ENCODE measurements around the gene CLK4.

CLK4 gene

GRCh38 chr5:178626484-178627258 is at the start of gene CLK4:
Gene CLK4, minus strand, starts transcription at chr5:178627050. Its CDS starts 3,634 bp downstream, at chr5:178623416.
- DNase-seq, result peak; percentile 77 to 92

GRCh38 chr5:178675922-178676321 is 49.1 kb upstream of the CLK4 start:
- no peak for DNase-seq

- DNase-seq, result no peak
Observed at GRCh38 chr5:178674334-178674733, 47.5 kb upstream of the CLK4 start.

GRCh38 chr5:178673801-178674295 is 47.0 kb upstream of the CLK4 start:
- peak in 1 of 2 experiments; percentile 24 for DNase-seq

DNA sequence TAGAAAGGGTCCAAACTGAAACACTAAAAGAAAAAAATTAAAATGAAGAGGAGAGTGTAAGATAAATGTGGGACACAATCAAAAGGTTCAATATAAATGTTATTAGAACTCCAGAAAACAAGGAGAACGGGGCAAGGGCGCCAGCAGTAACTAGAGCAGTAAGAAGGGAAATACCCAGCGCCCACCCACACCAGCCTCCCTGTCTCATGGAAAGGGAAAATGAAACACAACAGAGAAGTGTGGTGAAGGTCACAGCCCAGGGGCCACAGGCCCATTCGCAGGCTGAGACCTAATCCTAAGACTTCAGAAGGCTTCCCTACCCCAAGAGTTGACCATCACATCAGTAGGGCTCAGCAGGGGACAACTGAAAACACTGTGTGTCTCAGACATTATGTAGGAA is 45.8 kb upstream of the CLK4 start:
- no peak for DNase-seq

- no peak for DNase-seq
Observed at GRCh38 chr5:178671602-178672144, 44.8 kb upstream of the CLK4 start.

GRCh38 chr5:178670351-178670885 is 43.6 kb upstream of the CLK4 start:
- no peak for DNase-seq

DNA sequence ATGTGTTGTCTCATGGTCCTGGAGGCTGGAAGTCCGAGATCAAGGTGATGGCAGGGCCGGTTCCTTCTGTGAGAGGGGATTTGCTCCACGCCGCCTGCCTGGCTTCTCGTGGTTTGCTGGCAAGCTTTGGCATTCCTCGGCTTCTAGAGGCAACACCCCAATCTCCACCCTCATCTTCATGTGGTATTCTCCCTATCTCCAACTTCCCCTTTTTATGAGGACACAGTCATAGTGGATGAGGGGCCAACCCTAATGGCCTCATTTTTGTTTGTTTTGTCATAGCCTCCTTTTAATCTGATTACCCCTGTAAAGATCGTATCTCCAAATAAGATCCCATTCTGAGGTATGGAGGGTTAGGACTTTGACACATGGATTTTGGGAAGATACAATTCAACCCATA is 41.7 kb upstream of the CLK4 start:
- no peak for DNase-seq

- no peak for DNase-seq
Observed at GRCh38 chr5:178667688-178668087, 40.8 kb upstream of the CLK4 start.

DNA sequence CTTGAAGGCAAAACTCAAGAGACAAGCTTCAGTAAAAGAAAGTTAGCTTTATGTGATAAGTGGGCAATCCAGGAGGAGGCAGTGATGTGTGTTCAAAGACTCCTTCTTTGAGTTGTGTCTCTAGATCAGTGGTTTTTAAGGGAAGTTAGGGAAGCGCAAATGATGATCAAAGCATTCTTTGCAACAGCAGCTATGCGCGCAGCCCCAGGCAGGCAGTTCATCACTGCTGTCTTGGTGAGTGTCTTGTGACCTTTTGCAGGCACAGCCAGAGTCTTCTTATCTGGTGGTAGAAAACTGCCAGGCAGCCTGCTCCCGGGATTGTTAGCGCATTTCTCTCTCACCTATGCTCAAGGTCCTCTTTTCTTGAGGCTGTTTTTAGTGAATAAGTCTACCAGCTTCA is 40.3 kb upstream of the CLK4 start:
- DNase-seq, result no peak

DNA sequence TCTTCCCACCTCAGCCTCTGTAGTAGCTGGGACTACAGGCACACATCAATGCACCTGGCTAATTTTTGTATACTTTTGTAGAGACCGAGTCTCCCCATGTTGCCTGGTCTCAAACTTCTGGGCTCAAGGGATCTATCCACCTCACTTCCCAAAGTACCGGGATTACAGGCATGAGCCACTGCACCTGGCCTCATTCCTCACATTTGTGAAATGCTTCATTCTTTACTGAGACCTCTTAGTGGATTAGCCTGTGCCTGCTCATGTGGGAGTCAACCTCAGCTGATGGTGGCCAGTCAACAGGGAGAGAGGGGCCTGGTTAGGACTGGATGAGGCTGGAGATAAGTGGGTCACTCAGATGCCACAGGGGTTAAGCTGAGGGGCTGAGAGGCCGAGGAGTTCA is 37.3 kb upstream of the CLK4 start:
- DNase-seq, result no peak

GRCh38 chr5:178662541-178662860 is 35.7 kb upstream of the CLK4 start:
- DNase-seq, result no peak

DNA sequence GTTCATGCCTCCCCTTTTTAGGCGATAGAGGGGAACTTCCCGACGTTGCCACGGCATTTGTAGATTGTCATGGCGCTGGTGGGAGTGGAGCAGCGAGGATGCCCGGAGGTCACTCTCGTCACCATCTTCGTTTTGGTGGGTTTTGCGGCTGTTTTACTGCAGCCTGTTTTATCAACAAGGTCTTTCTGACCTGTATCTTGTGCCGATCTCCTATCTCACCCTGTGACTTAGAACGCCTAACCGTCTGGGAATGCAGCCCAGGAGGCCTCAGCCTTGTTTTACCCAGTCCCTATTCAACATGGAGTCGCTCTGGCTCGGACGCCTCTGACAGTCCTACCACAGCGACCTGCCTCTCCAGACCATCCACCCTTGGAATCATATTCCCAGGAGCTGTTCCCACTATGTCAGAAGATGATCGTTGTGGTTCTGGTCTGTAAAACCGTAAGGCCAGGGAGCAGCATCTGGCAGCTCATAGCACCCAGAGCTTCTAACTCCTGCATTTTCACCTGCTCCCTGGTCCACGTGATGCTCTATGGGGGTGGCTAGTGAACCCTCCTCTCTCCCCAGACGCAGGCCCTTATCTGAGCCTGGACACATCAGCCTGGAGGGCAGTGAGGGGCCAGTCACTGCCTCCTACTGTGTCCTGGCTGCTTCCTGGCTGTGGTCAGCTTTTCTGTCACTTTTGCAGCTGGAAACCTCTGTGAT is 35.1 kb upstream of the CLK4 start:
- no peak for DNase-seq

DNA sequence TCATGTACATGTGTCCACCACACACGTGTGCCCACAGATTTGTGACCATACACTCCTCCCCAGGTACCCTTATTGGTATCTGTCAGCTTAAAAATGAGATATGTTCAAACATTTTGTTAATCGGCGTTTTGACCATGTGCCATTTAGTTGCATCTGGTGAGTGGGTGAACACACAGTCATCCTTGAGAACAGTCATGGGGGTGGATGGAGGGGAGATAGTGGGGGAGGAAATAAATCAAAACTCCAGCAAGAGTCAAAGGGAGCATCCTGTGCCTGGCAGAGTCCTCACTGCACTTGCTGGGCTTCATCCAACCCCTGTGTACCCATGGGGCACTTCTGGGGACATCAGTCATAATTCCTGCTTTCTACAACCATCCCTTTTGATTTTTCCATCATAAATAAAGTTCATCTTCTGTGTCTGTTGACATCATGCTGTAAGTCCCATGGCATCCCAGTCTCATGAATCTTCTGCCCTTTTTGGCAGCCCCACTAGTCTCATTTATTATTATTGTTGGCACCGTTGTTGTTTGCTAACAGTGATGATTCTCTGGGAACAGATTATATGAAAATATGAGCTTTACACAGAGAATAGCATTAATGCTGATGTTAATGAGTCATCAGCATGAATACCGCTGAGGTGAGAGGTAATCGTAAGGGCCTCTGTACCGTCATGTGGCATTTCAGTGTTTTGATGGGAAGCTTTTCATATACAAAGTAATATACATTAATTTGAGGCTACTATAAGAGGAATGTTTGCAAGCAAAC is 24.4 kb upstream of the CLK4 start:
- no peak for DNase-seq

GRCh38 chr5:178650214-178650613 is 23.4 kb upstream of the CLK4 start:
- no peak for DNase-seq

GRCh38 chr5:178649580-178649979 is 22.7 kb upstream of the CLK4 start:
- no peak for DNase-seq

- DNase-seq, result no peak
Observed at GRCh38 chr5:178644826-178645545, 18.1 kb upstream of the CLK4 start.

GRCh38 chr5:178642351-178642909 is 15.6 kb upstream of the CLK4 start:
- DNase-seq, result no peak

DNA sequence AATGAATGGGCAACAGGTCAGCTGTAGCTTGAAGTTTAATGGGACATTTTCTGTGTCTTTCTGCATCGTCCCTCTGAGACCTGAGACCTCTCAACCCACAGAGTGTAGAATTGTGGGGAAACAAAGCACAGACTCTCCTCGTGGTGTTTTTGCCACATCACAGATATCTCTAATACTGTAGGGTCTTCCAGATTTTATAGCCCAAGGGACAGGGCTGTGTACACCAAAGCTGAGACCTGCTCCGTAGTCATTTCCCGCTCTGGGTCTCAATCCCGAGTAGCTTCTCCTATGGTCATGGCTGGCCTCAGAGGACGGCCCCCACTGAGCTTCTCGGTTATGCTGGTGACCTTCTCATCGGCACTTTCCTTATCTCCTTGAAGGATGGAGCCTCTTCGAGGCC is 14.9 kb upstream of the CLK4 start:
- no peak for DNase-seq

DNA sequence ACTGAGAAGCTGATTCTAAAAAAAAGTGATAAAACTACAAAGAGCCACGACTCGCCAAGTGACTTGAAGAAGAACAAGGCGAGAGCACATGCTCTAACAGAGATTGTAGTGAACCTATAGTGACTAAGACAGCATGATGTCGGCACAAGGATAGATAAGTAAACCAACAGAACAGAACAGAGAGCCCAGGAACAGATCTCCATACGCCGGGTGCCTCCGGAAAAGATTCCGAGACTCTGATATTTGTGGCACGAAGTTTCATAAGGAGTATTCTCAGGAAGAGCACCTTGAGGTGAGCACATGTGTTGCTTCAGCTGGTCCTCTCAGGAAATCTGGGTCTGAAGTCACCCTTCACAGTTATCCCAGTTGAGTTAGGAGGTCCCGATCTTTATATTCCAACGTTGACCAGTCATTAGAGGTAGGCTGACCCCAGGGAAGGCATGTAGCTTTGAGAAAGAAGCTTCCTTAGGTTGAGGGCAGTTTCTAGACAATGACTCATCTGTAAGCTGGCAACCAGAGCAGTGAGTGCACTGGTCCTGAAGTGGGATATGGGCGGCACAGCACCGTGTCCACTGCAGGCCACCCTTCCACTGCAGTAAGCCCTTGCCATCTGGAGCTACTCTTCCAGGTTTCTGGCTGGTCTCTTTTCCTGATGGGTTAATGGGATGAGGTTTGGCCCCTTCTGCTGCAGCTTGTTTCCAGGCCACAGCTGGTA is 13.6 kb upstream of the CLK4 start:
- DNase-seq, result no peak

DNA sequence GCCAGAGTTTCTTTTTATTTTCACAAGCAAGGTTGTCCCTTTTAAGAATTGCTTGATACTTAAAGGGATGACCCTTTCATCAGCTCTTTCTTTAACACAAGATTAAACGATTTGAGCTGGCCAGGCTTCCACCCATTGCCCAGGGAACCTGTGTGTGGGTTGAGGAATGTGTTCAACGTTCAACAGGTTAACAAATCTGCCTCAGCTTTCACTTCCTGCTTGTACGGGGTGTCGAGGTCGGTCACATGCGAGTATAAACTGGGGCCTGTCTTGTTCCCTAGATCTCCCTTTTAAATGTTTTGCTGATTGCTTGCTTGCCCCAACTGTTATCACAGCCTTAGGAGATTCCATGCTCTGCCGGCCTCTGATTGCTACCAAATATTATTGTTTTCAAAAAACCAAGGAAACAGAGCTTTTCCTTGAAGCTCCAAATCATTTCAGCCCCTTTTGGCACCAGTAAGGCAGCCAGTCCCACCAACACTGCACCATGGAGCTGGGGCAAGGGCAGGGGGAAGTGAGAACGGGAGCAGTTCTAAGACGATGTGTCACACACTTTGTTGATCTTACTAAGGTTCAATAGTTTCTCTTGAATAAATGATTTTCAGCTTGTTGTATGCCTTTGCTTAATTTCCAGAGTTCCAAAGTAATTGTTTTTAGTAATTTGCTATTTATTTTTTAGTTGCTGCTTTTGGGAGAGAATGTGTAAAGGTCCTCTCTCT is 10.7 kb upstream of the CLK4 start:
- no peak for DNase-seq
